SK-N-SH treated with all-trans-retinoic acid at 6 μM for 48 hours (cell line): ENCODE results near the gene GNS.
A peak's percentile ranks its signal among the peaks of the same experiment; 100 is the strongest.

ENCODE experiments used
- ATAC-seq: fragments of 200-7000 bp; cut with Tn5 transposase; 3 replicates; pipeline ENCODE4 v1.9.1; 2020; ENCODE audit warnings: mild to moderate bottlenecking, moderate library complexity
- ARNTL ChIP-seq: fragments of 450-650 bp; formaldehyde crosslinking; IDR thresholded peaks from 2 replicates; pipeline ENCODE4 v1.5.0; 2020; ENCODE audit warnings: low read depth, mild to moderate bottlenecking, moderate library complexity, borderline replicate concordance
- CREB5 ChIP-seq: fragments of 250-450 bp; sonication (Bioruptor Pico); IDR thresholded peaks from 2 replicates; pipeline ENCODE4 v1.5.1; 2020; ENCODE audit warnings: low read depth, mild to moderate bottlenecking, moderate library complexity
- CSRNP3 ChIP-seq: fragments of 250-450 bp; sonication (Bioruptor Pico); IDR thresholded peaks from 2 replicates; pipeline ENCODE4 v1.5.1; 2021; ENCODE audit warnings: mild to moderate bottlenecking, moderate library complexity
- ESRRG ChIP-seq: fragments of 250-450 bp; sonication (Bioruptor Pico); IDR thresholded peaks from 2 replicates; pipeline ENCODE4 v1.6.1; 2021; ENCODE audit warnings: mild to moderate bottlenecking
- GLIS3 ChIP-seq: fragments of 250-450 bp; sonication (Bioruptor Pico); IDR thresholded peaks from 2 replicates; pipeline ENCODE4 v1.5.0; 2020; ENCODE audit warnings: mild to moderate bottlenecking, moderate library complexity
- ISL1 ChIP-seq: fragments of 250-450 bp; sonication (Bioruptor Pico); IDR thresholded peaks from 2 replicates; pipeline ENCODE4 v2.1.2; 2022; ENCODE audit warnings: mild to moderate bottlenecking, moderate library complexity
- OSR1 ChIP-seq: fragments of 250-450 bp; sonication (Bioruptor Pico); IDR thresholded peaks from 2 replicates; pipeline ENCODE4 v1.8.0; 2022; ENCODE audit warnings: moderate library complexity, mild to moderate bottlenecking, inconsistent platforms
- PATZ1 ChIP-seq: fragments of 250-450 bp; sonication (Bioruptor Pico); IDR thresholded peaks from 2 replicates; pipeline ENCODE4 v1.8.0; 2020; ENCODE audit warnings: mild to moderate bottlenecking, moderate library complexity, borderline replicate concordance
- POU6F1 ChIP-seq: fragments of 250-450 bp; sonication (Bioruptor Pico); IDR thresholded peaks from 2 replicates; pipeline ENCODE4 v1.8.0; 2021; ENCODE audit warnings: low read depth, mild to moderate bottlenecking, moderate library complexity, borderline replicate concordance
- SNAI2 ChIP-seq: fragments of 250-450 bp; sonication (Bioruptor Pico); IDR thresholded peaks from 2 replicates; pipeline ENCODE4 v1.5.0; 2020; ENCODE audit warnings: mild to moderate bottlenecking, moderate library complexity
- TCF4 ChIP-seq: fragments of 250-450 bp; sonication (Bioruptor Pico); IDR thresholded peaks from 2 replicates; pipeline ENCODE4 v1.8.0; 2021; ENCODE audit warnings: mild to moderate bottlenecking, moderate library complexity, borderline replicate concordance
- TSHZ2 ChIP-seq: fragments of 250-450 bp; sonication (Bioruptor Pico); IDR thresholded peaks from 2 replicates; pipeline ENCODE4 v1.5.0; 2020; ENCODE audit warnings: mild to moderate bottlenecking, moderate library complexity
- ZFP3 ChIP-seq: fragments of 250-450 bp; sonication (Bioruptor Pico); IDR thresholded peaks from 2 replicates; pipeline ENCODE4 v1.5.0; 2020; ENCODE audit warnings: mild to moderate bottlenecking, moderate library complexity
- ZFP30 ChIP-seq: fragments of 450-650 bp; formaldehyde crosslinking; IDR thresholded peaks from 2 replicates; pipeline ENCODE4 v1.5.0; 2022; ENCODE audit warnings: mild to moderate bottlenecking, moderate library complexity
- ZNF565 ChIP-seq: fragments of 450-650 bp; formaldehyde crosslinking; conservative IDR thresholded peaks from 2 replicates; pipeline ENCODE4 v1.5.0; 2020; ENCODE audit warnings: low read depth, mild to moderate bottlenecking, moderate library complexity
- ZNF70 ChIP-seq: fragments of 450-650 bp; formaldehyde crosslinking; IDR thresholded peaks from 2 replicates; pipeline ENCODE4 v1.5.0; 2020; ENCODE audit warnings: mild to moderate bottlenecking, moderate library complexity

Gene GNS

GRCh38 chr12:64759035-64759894, at the start of gene GNS:
Gene GNS, minus strand, starts transcription at chr12:64759406. Its CDS starts 130 bp downstream, at chr12:64759276.
- TF ChIP-seq ISL1 (CRISPR knock-in tag) = no peak
- no peak for TF ChIP-seq TSHZ2 (CRISPR knock-in tag)
- no peak for TF ChIP-seq ZNF565 (CRISPR knock-in tag)
- TF ChIP-seq POU6F1 (CRISPR knock-in tag) = no peak
- no peak for TF ChIP-seq CREB5

GRCh38 chr12:64808110-64808509, 48.9 kb upstream of the GNS start:
- no peak for ATAC-seq
- TF ChIP-seq OSR1 (CRISPR knock-in tag) = no peak
- TF ChIP-seq GLIS3 (CRISPR knock-in tag) = no peak
- TF ChIP-seq ZNF70 (CRISPR knock-in tag) = no peak
- no peak for TF ChIP-seq ZNF565 (CRISPR knock-in tag)
- TF ChIP-seq TCF4 (CRISPR knock-in tag) = no peak
- TF ChIP-seq ARNTL (CRISPR knock-in tag) = no peak
- TF ChIP-seq SNAI2 (CRISPR knock-in tag) = no peak
- no peak for TF ChIP-seq ESRRG (CRISPR knock-in tag)
- no peak for TF ChIP-seq PATZ1
- TF ChIP-seq ZFP3 = no peak
- TF ChIP-seq ZFP30 (CRISPR knock-in tag) = no peak
- no peak for TF ChIP-seq POU6F1 (CRISPR knock-in tag)
- no peak for TF ChIP-seq CSRNP3 (CRISPR knock-in tag)

More at GRCh38 chr12:64759035-64759894, at the start of gene GNS:
- ATAC-seq = peak; percentile 97
